ENCODE data around the gene KCNK4. TPM values are rescaled to one million over a fixed set of nuclear protein-coding genes. Genes with fewer than 3 reads are reported as not detected.

Gene KCNK4
- total RNA-seq, 1 experiment from 2014 or later, result 0.28 TPM

GRCh38 chr11:64314146-64314804 is 23.2 kb downstream of the KCNK4 start:
- H3K4me2 ChIP-seq (ENCODE audit: insufficient read depth, insufficient read length, low read length), result no peak overlapping the region
- no peak overlapping the region for H2AK5ac ChIP-seq (ENCODE audit: insufficient read length, low read length)
- no peaks in the 10 kb centered on the region for H3K79me1 ChIP-seq (ENCODE audit: insufficient read depth, low read depth, low read length, poor library complexity, severe bottlenecking)
- no peaks in the 10 kb centered on the region for H3K9me3 ChIP-seq (ENCODE audit: control insufficient read depth, low read depth, low read length)
- no peaks in the 10 kb centered on the region for H3K4me1 ChIP-seq (ENCODE audit: insufficient read depth, low read length)
- H3K18ac ChIP-seq (ENCODE audit: insufficient read length, low read depth, low read length), result no peak overlapping the region
- peaks cover 3% of the 10 kb centered on the region for H3K23me2 ChIP-seq (ENCODE audit: insufficient read length, low read depth, low read length, poor library complexity, severe bottlenecking)
- H2BK12ac ChIP-seq (ENCODE audit: insufficient read length, low read depth, low read length), result no peak overlapping the region
- no peak for DNase-seq
- H2BK5ac ChIP-seq (ENCODE audit: insufficient read length, low read length), result no peak overlapping the region
- Mint-ChIP-seq H3K27me3 (ENCODE audit: low read depth) (no peaks in the 10 kb centered on the region), H3K9me3 (no peaks in the 10 kb centered on the region), H3K4me3 (peak overlapping the region in 1 of 2 experiments; percentile 29; a peak in 2 of 5 replicates), H3K36me3 (ENCODE audit: insufficient read depth in 1 of 3, low read depth in 3 of 3) (peaks cover 18 to 41% (median 20%) of the 10 kb centered on the region in 3 experiments; a peak in 6 of 7 replicates), H3K4me1 (peaks cover 11 to 13% of the 10 kb centered on the region in 2 experiments), H3K27ac (peak overlapping the region in 2 of 3 experiments; percentile 76 to 95; a peak in 5 of 7 replicates)
- H3K14ac ChIP-seq (ENCODE audit: insufficient read depth, low read length), result no peak overlapping the region
- no peak overlapping the region for H4K8ac ChIP-seq (replicated peaks; ENCODE audit: insufficient read length, low read depth, low read length)
- no peak overlapping the region for H2BK15ac ChIP-seq (ENCODE audit: low read depth, low read length)
- H3K56ac ChIP-seq (ENCODE audit: insufficient read length, low read depth, low read length), result no peak overlapping the region
- H3K23ac ChIP-seq (ENCODE audit: insufficient read length, low read depth, low read length), result no peak overlapping the region
- no peak overlapping the region for H3K9ac ChIP-seq (ENCODE audit: extremely low read depth, insufficient read length, low read length)
- H4K5ac ChIP-seq (ENCODE audit: insufficient read length, low read depth, low read length), result no peak overlapping the region
- no peaks in the 10 kb centered on the region for H4K20me1 ChIP-seq (ENCODE audit: control insufficient read depth, insufficient read depth, insufficient read length)
- H3K27ac ChIP-seq (ENCODE audit: insufficient read length, low read depth, low read length), result no peak overlapping the region
- H2AFZ ChIP-seq (ENCODE audit: low read length), result no peak overlapping the region
- H2BK20ac ChIP-seq (ENCODE audit: low read depth, low read length, poor library complexity, severe bottlenecking), result no peak overlapping the region
- peak; percentile 49 for TF ChIP-seq CTCF (conservative IDR thresholded peaks at IDR 0.05)
- WGBS (ENCODE audit: extremely low coverage, insufficient read length, low lambda C conversion rate), result no CpG with 5 or more reads among the region's 19 CpGs
- H4K91ac ChIP-seq (ENCODE audit: insufficient read length, low read depth, low read length), result no peak overlapping the region
- H2BK120ac ChIP-seq (ENCODE audit: low read depth, low read length, poor library complexity, severe bottlenecking), result no peak overlapping the region
- peaks cover 4% of the 10 kb centered on the region; the same call in 1 of the 2 replicates for H3K79me2 ChIP-seq (ENCODE audit: insufficient read depth, low read length)
- H3K4ac ChIP-seq (ENCODE audit: low read depth, low read length), result no peak overlapping the region
- H3T11ph ChIP-seq (ENCODE audit: low read length), result no peak overlapping the region
- no peaks in the 10 kb centered on the region for H3K27me3 ChIP-seq (ENCODE audit: insufficient read depth, low read length)

All from H9 (cell line).